SH-SY5Y (cell line): ENCODE data around the gene GORASP1.

Experiments
- GATA2 ChIP-seq: IDR thresholded peaks from 2 replicates; pipeline ENCODE4 v1.6.1; 2011; ENCODE audit warnings: mild to moderate bottlenecking, low read depth, low read length
- GATA3 ChIP-seq: IDR thresholded peaks from 2 replicates; pipeline ENCODE4 v1.6.1; 2011; ENCODE audit warnings: low read depth, mild to moderate bottlenecking, low read length, moderate library complexity

The GORASP1 gene

GRCh38 chr3:39124876-39125840, 17.7 kb upstream of the GORASP1 start:
- TF ChIP-seq GATA2, result no peak
- TF ChIP-seq GATA3, result no peak

- TF ChIP-seq GATA2, result no peak
- no peak for TF ChIP-seq GATA3
These were observed 15.4 kb upstream of the GORASP1 start for GRCh38 chr3:39122813-39123212.

DNA sequence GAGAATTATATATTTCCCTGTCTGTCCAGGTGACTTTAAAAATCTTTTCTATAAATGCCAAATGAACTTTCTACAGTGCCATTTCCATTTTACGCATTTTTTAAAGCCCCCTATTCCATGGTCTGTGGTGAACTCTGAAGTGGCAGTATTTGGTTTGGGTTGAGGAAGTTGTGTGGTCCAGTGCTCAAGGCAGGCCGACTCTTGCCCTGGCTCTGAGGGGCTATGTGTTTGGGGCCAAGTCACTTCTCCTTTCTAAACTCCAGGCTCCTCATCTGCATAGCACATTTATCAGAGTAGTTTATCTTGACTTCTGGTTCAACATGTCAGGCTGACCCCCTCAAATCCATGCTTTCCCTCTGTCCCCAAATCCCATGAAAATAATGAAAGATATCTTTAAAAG, 14.2 kb upstream of the GORASP1 start:
- TF ChIP-seq GATA2 (no peak), GATA3 (no peak)

DNA sequence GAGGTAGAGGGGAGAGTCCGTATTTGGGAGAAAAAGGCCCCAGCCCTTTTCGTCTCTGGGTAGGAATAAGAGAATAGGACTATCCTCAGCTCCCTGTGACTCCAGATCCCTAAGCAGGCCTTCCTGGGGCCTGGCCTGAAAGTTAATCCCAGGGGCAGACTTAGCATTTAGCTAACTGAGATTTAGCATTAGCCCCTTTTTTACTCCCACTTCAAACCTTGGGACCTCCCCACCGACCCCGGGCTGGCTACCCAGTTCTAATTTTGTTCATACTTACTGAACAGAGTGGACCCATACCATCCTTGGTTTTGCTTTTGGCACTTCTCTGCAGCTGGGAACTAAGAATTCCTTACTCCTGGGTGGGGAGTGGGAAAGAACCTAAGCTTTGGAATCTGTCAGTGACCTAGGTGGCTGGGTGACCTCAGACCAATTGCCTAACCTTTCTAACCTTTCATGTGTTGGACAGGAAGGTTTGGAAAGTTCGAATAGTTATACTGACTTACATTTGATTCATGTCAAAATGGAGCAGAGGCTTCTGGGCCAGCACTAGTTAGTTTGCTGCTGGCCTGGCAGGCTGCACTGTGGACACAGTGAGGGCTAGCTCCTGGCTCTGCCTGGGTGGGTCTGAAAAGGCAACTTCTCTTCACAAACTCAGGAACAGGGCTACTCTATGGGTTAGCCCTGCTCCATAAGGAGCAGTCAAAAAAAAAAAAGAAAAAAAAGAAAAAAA, 11.7 kb upstream of the GORASP1 start:
- TF ChIP-seq GATA3 (no peak), GATA2 (no peak)

- no peak for TF ChIP-seq GATA2
- no peak for TF ChIP-seq GATA3
These were observed 10.7 kb upstream of the GORASP1 start for GRCh38 chr3:39118079-39118478.

GRCh38 chr3:39115870-39116269, 8.4 kb upstream of the GORASP1 start:
- no peak for TF ChIP-seq GATA3
- no peak for TF ChIP-seq GATA2

DNA sequence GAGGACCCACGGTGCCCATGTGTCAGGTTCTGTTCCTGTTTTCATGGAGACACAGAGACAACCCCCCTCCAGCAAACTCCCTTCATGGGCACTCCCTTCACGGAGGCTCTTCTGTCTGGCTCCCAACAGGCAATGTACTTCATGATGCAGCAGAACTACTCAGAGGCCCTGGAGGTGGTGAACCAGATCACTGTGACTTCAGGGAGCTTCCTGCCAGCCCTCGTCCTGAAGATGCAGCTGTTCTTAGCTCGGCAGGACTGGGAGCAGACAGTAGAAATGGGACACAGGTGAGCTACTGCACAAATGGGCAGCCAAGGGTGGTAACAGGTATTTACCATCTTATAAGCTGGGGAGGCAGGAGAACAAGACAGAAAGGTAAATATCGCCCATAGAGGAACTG, 7.0 kb upstream of the GORASP1 start:
- no peak for TF ChIP-seq GATA3
- no peak for TF ChIP-seq GATA2

DNA sequence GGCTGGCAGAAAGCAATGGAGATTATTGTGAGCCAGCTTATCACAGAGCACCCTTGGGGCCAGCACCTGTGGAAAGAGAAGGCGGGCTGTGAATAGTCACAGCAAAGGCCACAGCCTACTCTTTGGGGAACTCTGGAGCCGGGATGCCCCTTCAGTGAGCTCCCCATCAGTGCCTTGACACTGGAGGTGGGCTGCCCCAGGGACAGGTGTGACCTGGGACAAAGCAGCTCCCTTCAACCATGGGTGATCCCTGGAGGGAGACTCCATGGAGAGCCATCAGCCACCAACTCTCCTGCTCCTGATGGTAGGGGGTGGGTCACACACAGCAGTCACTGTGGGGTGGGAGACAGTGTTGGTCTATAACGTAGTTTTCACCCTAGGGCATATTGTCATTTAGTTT, 5.9 kb upstream of the GORASP1 start:
- TF ChIP-seq GATA2, result no peak
- no peak for TF ChIP-seq GATA3

DNA sequence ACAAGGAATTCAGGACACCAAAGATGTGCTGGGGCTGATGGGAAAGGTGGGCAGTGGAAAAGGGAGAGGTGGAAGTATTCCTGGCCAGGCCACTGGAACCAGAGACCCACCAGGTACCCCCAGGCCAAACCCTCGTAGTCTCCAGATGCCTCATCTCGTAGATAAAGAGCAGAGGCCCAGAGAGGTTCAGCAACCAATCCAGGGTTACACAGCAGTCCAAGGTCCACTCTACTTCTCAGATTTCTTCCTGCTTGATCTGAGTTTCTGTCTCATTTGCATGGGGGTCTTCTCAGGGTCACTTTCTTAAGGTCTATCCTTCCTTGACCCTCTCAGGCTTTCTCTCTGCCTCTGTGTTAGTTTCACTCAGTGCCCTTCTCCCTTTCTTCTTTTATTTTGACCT, 5.1 kb upstream of the GORASP1 start:
- TF ChIP-seq GATA2 (no peak), GATA3 (no peak)

- no peak for TF ChIP-seq GATA2
- no peak for TF ChIP-seq GATA3
These were observed 4.7 kb upstream of the GORASP1 start for GRCh38 chr3:39112113-39112512.

DNA sequence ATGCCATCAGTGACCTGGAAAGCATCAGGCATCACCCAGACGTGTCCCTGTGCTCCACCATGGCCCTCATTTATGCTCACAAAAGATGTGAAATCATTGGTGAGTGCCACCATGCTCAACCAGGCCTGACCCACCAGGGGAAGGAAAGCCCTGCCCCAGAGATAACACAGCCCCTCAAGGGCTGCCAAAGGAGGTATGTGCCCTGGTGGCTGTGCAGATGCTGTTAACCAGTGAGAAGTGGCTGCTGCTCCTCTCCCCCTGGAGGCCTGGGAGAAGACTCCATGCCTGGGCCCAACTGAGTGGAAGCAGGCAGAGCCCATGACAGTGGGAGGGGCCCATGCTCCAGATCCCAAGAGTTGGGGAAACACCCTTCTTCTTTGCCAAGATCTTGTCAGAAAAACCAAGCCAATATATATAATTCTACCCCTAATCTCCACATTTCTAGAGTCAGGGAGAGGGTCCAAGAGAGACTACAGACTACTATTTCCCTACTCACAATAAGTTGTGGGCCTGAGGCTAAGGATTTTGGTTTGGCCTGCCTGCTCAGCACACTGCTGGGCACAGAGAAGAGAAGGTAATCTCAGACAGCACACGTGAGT, 2.7 kb upstream of the GORASP1 start:
- TF ChIP-seq GATA3, result no peak
- no peak for TF ChIP-seq GATA2

GRCh38 chr3:39109086-39109485, 1.7 kb upstream of the GORASP1 start:
- TF ChIP-seq GATA3 (no peak), GATA2 (no peak)

GRCh38 chr3:39108200-39108710, 828 bp upstream of the GORASP1 start:
- TF ChIP-seq GATA2, result no peak
- no peak for TF ChIP-seq GATA3

DNA sequence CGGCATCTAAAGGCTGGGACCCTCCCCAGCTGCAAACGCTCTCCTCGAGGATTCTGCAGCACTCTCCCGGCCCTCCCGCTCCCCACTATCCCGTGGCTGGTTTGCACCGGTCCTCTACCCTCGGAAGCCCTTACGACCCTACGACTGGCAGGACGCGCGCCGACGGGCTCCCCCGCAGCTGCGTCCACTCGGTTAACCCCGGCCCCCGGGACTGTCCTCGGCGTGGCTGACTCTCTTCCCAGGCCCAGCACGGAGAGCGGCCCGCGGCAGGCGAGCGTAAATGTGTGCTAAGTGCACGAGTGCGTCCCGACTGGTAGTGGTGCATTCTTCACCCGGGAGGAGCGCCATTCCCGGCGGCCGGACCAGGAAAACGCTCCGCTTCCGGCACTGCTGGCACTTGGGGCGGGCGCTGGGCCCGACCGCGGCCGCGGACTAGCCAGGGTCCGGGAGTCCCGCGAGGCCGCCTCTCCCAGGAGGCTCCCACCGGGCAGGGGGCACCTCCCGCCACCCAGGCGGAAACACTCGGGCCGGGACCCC, 508 bp downstream of the GORASP1 start:
- TF ChIP-seq GATA2 (no peak), GATA3 (no peak)
